H9 (cell line): ENCODE measurements around the gene C11orf58. TPM values are rescaled to one million over a fixed set of nuclear protein-coding genes. Genes with fewer than 3 reads are reported as not detected.

Experiments
- DNase-seq: peaks from one replicate; pipeline ENCODE4 v3.0.0-alpha.2; 2017
- H2AFZ ChIP-seq: one replicate; pipeline ENCODE4 v1.6.1; 2013; ENCODE audit warnings: mild to moderate bottlenecking, low read length, control low read depth, moderate library complexity
- H2AK5ac ChIP-seq: 2 replicates; pipeline ENCODE4 v1.6.1; 2013; ENCODE audit warnings: low read length, control low read depth, mixed read lengths; ENCODE audit not compliant: insufficient read length
- H2BK120ac ChIP-seq: one replicate; pipeline ENCODE4 v1.6.1; 2013; ENCODE audit warnings: low read depth, mild to moderate bottlenecking, low read length, control low read depth, inconsistent platforms; ENCODE audit not compliant: poor library complexity, severe bottlenecking
- H2BK12ac ChIP-seq: 2 replicates; pipeline ENCODE4 v1.6.1; 2013; ENCODE audit warnings: low read length, control low read depth, mixed read lengths, low read depth; ENCODE audit not compliant: insufficient read length
- H2BK15ac ChIP-seq: 2 replicates; pipeline ENCODE4 v1.6.1; 2013; ENCODE audit warnings: low read depth, low read length, control low read depth
- H2BK20ac ChIP-seq: one replicate; pipeline ENCODE4 v1.6.1; 2013; ENCODE audit warnings: low read depth, mild to moderate bottlenecking, low read length, control low read depth, inconsistent platforms; ENCODE audit not compliant: poor library complexity, severe bottlenecking
- H2BK5ac ChIP-seq: 2 replicates; pipeline ENCODE4 v1.6.1; 2013; ENCODE audit warnings: low read length, control low read depth, mixed read lengths; ENCODE audit not compliant: insufficient read length
- H3K14ac ChIP-seq: 2 replicates; pipeline ENCODE4 v1.6.1; 2013; ENCODE audit warnings: low read length, control low read depth; ENCODE audit not compliant: insufficient read depth
- H3K18ac ChIP-seq: 2 replicates; pipeline ENCODE4 v1.6.1; 2013; ENCODE audit warnings: low read depth, mild to moderate bottlenecking, mixed read lengths, low read length, control low read depth; ENCODE audit not compliant: insufficient read length
- H3K23ac ChIP-seq: 2 replicates; pipeline ENCODE4 v1.6.1; 2013; ENCODE audit warnings: low read length, control low read depth, mixed read lengths, low read depth; ENCODE audit not compliant: insufficient read length
- H3K23me2 ChIP-seq: 2 replicates; pipeline ENCODE4 v1.6.1; 2013; ENCODE audit warnings: low read depth, mild to moderate bottlenecking, mixed read lengths, low read length, control low read depth; ENCODE audit not compliant: insufficient read length, poor library complexity, severe bottlenecking
- H3K27ac ChIP-seq: 2 replicates; pipeline ENCODE4 v1.5.1; 2013; ENCODE audit warnings: low read length, control low read depth, mixed read lengths, low read depth; ENCODE audit not compliant: insufficient read length
- H3K27me3 ChIP-seq: 2 replicates; pipeline ENCODE4 v1.6.1; 2013; ENCODE audit warnings: low read length, control low read depth, inconsistent platforms; ENCODE audit not compliant: insufficient read depth
- H3K4ac ChIP-seq: 2 replicates; pipeline ENCODE4 v1.6.1; 2013; ENCODE audit warnings: low read depth, mild to moderate bottlenecking, control low read depth, inconsistent platforms, low read length, moderate library complexity
- H3K4me1 ChIP-seq: 2 replicates; pipeline ENCODE4 v1.6.1; 2013; ENCODE audit warnings: low read length, control low read depth, inconsistent platforms; ENCODE audit not compliant: insufficient read depth
- H3K4me2 ChIP-seq: 2 replicates; pipeline ENCODE4 v1.6.1; 2013; ENCODE audit warnings: low read length, control low read depth, mixed read lengths; ENCODE audit not compliant: insufficient read length, insufficient read depth
- H3K56ac ChIP-seq: 2 replicates; pipeline ENCODE4 v1.6.1; 2013; ENCODE audit warnings: low read depth, mild to moderate bottlenecking, mixed read lengths, low read length, control low read depth; ENCODE audit not compliant: insufficient read length
- H3K79me1 ChIP-seq: 2 replicates; pipeline ENCODE4 v1.6.1; 2013; ENCODE audit warnings: low read depth, mild to moderate bottlenecking, moderate library complexity, low read length, control low read depth, inconsistent platforms; ENCODE audit not compliant: insufficient read depth, poor library complexity, severe bottlenecking
- H3K79me2 ChIP-seq: 2 replicates; pipeline ENCODE4 v1.6.1; 2013; ENCODE audit warnings: low read length, control low read depth, inconsistent platforms; ENCODE audit not compliant: insufficient read depth
- H3K9ac ChIP-seq: 2 replicates; pipeline ENCODE4 v1.6.1; 2013; ENCODE audit warnings: low read length, control low read depth, mixed read lengths; ENCODE audit not compliant: insufficient read length; ENCODE audit errors: extremely low read depth
- H3K9me3 ChIP-seq: one replicate; pipeline ENCODE4 v1.6.1; 2013; ENCODE audit warnings: low read depth, low read length, inconsistent platforms; ENCODE audit not compliant: control insufficient read depth
- H3T11ph ChIP-seq: one replicate; pipeline ENCODE4 v1.6.1; 2013; ENCODE audit warnings: mild to moderate bottlenecking, low read length, control low read depth, inconsistent platforms
- H4K20me1 ChIP-seq: one replicate; pipeline ENCODE4 v1.6.1; 2013; ENCODE audit not compliant: control insufficient read depth, insufficient read length, insufficient read depth
- H4K5ac ChIP-seq: 2 replicates; pipeline ENCODE4 v1.6.1; 2013; ENCODE audit warnings: low read depth, mild to moderate bottlenecking, mixed read lengths, low read length, control low read depth; ENCODE audit not compliant: insufficient read length
- H4K8ac ChIP-seq: replicated peaks from 2 replicates; pipeline ENCODE4 v1.6.1; 2013; ENCODE audit warnings: low read length, control low read depth, mixed read lengths, low read depth; ENCODE audit not compliant: insufficient read length
- H4K91ac ChIP-seq: 2 replicates; pipeline ENCODE4 v1.6.1; 2013; ENCODE audit warnings: low read depth, mild to moderate bottlenecking, moderate library complexity, mixed read lengths, low read length, control low read depth; ENCODE audit not compliant: insufficient read length
- H3K27ac Mint-ChIP-seq, 3 experiments: 2 replicates in 2 of 3; 3 replicates in 1 of 3; pipeline ENCODE4 v1.8.0; 2020 to 2021; ENCODE audit warnings: mixed read lengths in 3 of 3, mild to moderate bottlenecking in 1 of 3, moderate library complexity in 1 of 3
- H3K27me3 Mint-ChIP-seq: 2 replicates; pipeline ENCODE4 v1.8.0; 2021; ENCODE audit warnings: low read depth, mild to moderate bottlenecking, moderate library complexity, mixed read lengths
- H3K36me3 Mint-ChIP-seq, 3 experiments: 2 replicates in 2 of 3; 3 replicates in 1 of 3; pipeline ENCODE4 v1.8.0; 2020 to 2021; ENCODE audit warnings: low read depth in 3 of 3, mixed read lengths in 3 of 3; ENCODE audit not compliant: insufficient read depth in 1 of 3
- H3K4me1 Mint-ChIP-seq, 2 experiments: 2 replicates each; pipeline ENCODE4 v1.8.0; 2020; ENCODE audit warnings: mixed read lengths in 2 of 2
- H3K4me3 Mint-ChIP-seq, 2 experiments: 2 replicates in 1 of 2; 3 replicates in 1 of 2; pipeline ENCODE4 v1.8.0; 2020 to 2021; ENCODE audit warnings: mild to moderate bottlenecking in 2 of 2, mixed read lengths in 2 of 2, moderate library complexity in 1 of 2
- H3K9me3 Mint-ChIP-seq, 2 experiments: 2 replicates in 1 of 2; 3 replicates in 1 of 2; pipeline ENCODE4 v1.8.0; 2020; ENCODE audit warnings: mild to moderate bottlenecking in 2 of 2, mixed read lengths in 2 of 2, moderate library complexity in 1 of 2
- WGBS: extraction: QIAGEN DNeasy Blood & Tissue Kit; methylation state at CpG from one replicate; pipeline ENCODE4 v1.1.7; 2013; ENCODE audit warnings: missing lambda C conversion rate, low lambda C conversion rate, mixed read lengths; ENCODE audit not compliant: insufficient read length; ENCODE audit errors: extremely low coverage; 5-methylcytosine and 5-hydroxymethylcytosine counted together
- total RNA-seq: library from RNA; stranded (reverse); gene quantifications from 2 replicates; pipeline ENCODE4 v1.2.1, GENCODE V29; 2021
- TF ChIP-seq, protein P1 (sequence below): fragments of 200-600 bp; sonication (generic); conservative IDR thresholded peaks from 3 replicates; pipeline ENCODE4 v1.8.0; 2021; ENCODE audit warnings: antibody characterized with exemption, mild to moderate bottlenecking

C11orf58 gene
- total RNA-seq, 1 experiment from 2014 or later = 169 TPM

DNA sequence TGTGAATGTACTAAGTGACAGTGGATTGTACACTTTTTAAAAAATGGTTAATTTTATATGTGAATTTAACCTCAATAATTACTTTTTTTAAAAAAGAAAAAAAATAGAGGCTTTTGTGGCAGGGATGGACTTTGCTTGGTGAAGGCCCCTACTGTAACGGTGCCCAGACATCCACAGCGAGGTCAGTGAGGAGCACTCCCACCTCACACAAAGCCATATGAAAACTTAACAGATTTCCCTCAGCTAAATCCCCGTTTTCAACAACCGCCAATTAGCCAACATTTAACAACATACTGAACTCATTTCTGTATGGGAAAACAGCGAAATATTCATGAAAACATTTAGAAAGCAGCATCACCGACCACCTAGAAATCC, 642 bp upstream of the C11orf58 start:
- Histone ChIP-seq H4K20me1 (no peaks in the 10 kb centered on the region), H3K4me1 (no peaks in the 10 kb centered on the region; the same call in 1 of the 2 replicates), H3K27me3 (no peaks in the 10 kb centered on the region), H2BK120ac (peak overlapping the region; percentile 81), H4K91ac (peak overlapping the region; percentile 24), H4K8ac (no peak overlapping the region), H3K79me2 (peaks cover 23% of the 10 kb centered on the region), H3K9me3 (no peaks in the 10 kb centered on the region), H3K23ac (no peak overlapping the region), H3K79me1 (no peaks in the 10 kb centered on the region), H3T11ph (no peak overlapping the region), H2AK5ac (no peak overlapping the region), H2BK12ac (no peak overlapping the region), H3K23me2 (peaks cover 5% of the 10 kb centered on the region), H2BK5ac (peak overlapping the region; percentile 94), H3K4me2 (peak overlapping the region; percentile 85), H4K5ac (peak overlapping the region; percentile 99), H3K14ac (peak overlapping the region; percentile 99; the same call in 1 of the 2 replicates), H2BK15ac (no peak overlapping the region), H2BK20ac (no peak overlapping the region), H2AFZ (no peak overlapping the region), H3K4ac (no peak overlapping the region; the same call in 1 of the 2 replicates), H3K27ac (peak overlapping the region; percentile 64), H3K56ac (peak overlapping the region; percentile 99), H3K9ac (peak overlapping the region; percentile 100), H3K18ac (peak overlapping the region; percentile 98)
- no peak for DNase-seq
- H3K27me3 Mint-ChIP-seq = no peaks in the 10 kb centered on the region
- TF ChIP-seq, protein P1, sequence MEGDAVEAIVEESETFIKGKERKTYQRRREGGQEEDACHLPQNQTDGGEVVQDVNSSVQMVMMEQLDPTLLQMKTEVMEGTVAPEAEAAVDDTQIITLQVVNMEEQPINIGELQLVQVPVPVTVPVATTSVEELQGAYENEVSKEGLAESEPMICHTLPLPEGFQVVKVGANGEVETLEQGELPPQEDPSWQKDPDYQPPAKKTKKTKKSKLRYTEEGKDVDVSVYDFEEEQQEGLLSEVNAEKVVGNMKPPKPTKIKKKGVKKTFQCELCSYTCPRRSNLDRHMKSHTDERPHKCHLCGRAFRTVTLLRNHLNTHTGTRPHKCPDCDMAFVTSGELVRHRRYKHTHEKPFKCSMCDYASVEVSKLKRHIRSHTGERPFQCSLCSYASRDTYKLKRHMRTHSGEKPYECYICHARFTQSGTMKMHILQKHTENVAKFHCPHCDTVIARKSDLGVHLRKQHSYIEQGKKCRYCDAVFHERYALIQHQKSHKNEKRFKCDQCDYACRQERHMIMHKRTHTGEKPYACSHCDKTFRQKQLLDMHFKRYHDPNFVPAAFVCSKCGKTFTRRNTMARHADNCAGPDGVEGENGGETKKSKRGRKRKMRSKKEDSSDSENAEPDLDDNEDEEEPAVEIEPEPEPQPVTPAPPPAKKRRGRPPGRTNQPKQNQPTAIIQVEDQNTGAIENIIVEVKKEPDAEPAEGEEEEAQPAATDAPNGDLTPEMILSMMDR = no peak
- peaks cover 2 to 4% of the 10 kb centered on the region in 2 experiments; a peak in 3 of 5 replicates for H3K9me3 Mint-ChIP-seq
- no CpG with 5 or more reads among the region's 6 CpGs for WGBS
- H3K27ac Mint-ChIP-seq = no peak overlapping the region; a peak in 1 of 7 replicates
- H3K4me3 Mint-ChIP-seq = no peak overlapping the region; a peak in 2 of 5 replicates
- H3K4me1 Mint-ChIP-seq = peaks cover 10 to 11% of the 10 kb centered on the region in 2 experiments; a peak in 3 of 4 replicates
- H3K36me3 Mint-ChIP-seq = peaks cover 11 to 14% (median 13%) of the 10 kb centered on the region in 3 experiments; a peak in 6 of 7 replicates
